ENCODE data around the gene DIS3L2.

GRCh38 chr2:231914077-231914690 lies 47.3 kb upstream of the DIS3L2 start:
- TF ChIP-seq CTCF (IDR thresholded peaks at IDR 0.05 in 8 of 11, conservative IDR thresholded peaks at IDR 0.05 in 3 of 11) (no peak), POLR2AphosphoS5 (IDR thresholded peaks at IDR 0.05) (no peak), POLR2A (IDR thresholded peaks at IDR 0.05) (no peak)
